GM10847 (cell line): ENCODE data around the gene ARHGEF4.

Experiments
- POLR2A ChIP-seq: IDR thresholded peaks from 2 replicates; pipeline ENCODE4 v1.6.1; 2011; ENCODE audit not compliant: insufficient read length; ENCODE audit errors: extremely low read depth

Gene ARHGEF4

GRCh38 chr2:130824492-130825061, 12.1 kb upstream of the ARHGEF4 start:
- no peak for TF ChIP-seq POLR2A

DNA sequence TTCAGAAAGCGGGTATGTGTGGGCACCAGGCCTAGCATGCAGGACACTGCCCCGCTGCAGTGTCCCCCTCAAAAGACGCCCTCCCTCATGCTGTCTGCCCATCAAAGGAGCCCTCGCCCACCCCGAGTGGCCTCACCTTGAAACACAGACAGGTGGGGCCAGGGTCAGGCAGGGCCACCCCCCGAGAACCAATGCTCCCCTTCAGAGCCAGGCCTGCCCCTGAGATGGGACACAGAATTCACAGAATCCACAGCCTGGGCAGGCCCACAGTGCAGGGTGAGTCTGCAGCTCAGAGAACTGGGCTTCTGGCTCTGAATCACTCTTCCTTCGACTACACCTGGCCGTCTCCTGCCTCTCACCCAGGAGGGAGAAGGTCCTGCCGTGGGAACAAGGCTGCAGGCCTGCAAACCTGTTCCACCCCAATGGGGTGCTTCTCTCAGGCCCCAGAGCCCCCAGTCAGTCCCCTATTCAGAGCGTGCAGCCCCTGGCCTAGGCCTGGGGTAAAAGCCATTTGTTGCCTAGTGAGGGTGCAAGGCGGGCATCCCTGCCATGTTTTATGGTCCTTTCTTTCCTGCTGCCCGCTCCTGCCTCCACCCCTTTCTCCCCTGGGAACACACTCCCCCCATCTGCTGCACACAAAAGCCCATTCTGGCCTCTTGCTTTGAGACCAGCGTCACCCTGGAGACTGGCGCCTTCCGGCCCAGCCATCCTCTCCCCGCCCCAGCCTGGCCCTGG, 11.3 kb upstream of the ARHGEF4 start:
- TF ChIP-seq POLR2A, result no peak

GRCh38 chr2:130825966-130826253, 10.8 kb upstream of the ARHGEF4 start:
- TF ChIP-seq POLR2A, result no peak

- no peak for TF ChIP-seq POLR2A
Observed at GRCh38 chr2:130826419-130826818, 10.3 kb upstream of the ARHGEF4 start.

DNA sequence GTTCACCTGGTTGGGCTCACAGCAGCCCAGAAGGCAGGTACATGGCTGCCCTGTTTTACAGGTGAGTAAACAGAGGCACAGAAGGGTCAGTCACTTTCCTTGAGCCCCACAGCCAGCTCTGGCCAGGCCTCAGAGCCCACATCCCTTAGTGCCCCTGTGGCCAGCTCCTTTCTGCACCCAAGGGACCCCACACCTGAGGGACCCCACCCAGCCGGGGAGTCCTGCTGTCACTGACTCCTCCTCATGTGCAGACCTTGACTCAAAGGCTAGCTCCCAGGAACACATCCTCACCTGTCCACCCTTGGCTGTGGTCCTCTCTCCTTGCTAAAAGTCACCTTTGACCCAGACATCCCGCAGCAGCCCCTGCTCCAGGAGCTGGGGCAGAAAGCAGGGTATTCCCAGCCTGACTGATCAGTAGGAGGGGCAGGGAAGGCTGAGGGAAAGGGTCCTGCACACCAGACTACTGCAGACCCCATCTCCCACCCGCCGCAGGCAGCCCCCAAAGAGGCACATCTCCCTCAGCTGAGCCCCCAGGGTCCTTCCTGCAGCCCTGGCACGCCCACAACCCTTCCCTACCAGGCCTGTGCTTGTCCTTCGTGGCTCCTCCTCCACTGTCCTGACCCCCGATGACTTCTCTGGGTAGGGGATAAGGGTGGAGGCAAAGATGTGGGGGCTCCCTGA, 9.8 kb upstream of the ARHGEF4 start:
- no peak for TF ChIP-seq POLR2A

DNA sequence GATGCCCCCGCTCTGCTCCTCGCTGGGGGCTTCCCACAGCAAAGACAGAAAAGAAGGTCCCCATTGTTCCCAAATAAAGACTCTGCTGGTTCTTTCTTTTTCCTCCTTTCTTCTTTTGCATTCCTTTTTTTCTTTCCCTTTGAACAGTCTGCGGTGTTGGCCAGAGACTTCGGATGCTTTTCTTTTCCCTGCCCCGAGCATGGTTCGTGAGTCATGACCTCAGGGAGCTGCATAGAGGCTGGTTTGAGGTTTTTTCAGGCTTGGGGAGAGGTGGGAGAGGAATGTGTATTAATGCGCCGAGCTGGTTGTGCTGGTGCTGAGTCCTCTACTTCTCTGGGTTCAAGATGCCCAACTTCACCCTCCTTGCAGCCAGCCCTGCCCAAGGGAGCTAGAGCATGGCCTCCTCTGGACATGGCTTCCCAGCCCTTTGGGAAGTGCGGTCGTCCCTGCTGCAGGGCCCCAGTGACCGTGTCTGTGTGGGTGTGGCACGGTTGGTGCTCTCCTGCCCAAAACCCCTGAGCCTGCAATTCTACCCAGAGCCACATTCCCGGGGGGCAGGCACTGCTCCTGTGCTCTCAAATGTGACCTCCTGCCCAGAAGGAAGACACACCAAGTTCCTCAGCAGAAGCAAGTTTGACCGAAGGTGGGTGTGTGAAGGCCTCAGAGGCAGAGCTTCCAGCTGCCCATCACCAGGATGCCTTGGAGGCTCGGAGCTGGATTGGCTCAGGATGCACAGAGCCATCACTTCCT, 9.0 kb upstream of the ARHGEF4 start:
- TF ChIP-seq POLR2A, result no peak

- no peak for TF ChIP-seq POLR2A
Observed at GRCh38 chr2:130828461-130828860, 8.3 kb upstream of the ARHGEF4 start.

- TF ChIP-seq POLR2A, result no peak
Observed at GRCh38 chr2:130829015-130829414, 7.7 kb upstream of the ARHGEF4 start.

DNA sequence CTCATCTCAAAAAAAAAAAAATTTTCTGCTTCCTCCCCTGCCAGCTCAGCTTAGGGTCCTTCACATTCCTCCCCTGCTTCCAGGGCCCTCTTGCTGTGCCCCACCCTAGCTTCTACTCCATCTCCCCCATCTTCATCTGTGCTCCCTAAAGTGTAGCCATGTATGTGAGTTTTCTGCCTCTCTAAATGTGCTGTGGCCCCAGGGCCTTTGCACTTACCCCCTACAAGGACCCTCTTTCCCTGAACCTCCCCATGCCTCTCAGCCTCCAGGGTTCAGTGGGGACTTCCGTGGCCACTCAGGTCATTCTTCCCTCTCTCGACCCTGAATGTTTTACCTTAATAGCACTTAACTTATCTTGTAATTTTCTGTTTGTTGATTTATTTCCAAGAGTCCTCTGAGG, 6.2 kb upstream of the ARHGEF4 start:
- TF ChIP-seq POLR2A, result no peak

DNA sequence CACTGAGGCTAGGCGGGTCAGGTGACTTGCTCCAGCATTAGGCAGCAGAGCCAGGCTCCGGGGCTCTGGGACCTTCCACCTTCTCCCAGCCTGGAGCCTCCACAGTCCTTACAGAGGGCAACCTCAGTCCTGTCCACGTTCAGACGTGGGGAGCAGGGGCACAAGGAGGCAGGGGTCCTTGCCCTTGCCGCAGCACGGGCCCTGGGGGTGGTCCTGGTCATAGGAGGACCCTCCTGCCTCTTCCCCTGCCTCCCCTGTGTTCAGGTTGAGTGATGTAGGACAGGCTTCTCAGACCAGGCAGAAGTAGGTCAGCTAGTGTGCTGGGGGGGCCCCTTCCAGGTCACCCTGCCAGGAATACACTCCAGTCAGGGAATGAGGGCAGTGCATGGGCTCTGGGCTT, 5.4 kb upstream of the ARHGEF4 start:
- no peak for TF ChIP-seq POLR2A

DNA sequence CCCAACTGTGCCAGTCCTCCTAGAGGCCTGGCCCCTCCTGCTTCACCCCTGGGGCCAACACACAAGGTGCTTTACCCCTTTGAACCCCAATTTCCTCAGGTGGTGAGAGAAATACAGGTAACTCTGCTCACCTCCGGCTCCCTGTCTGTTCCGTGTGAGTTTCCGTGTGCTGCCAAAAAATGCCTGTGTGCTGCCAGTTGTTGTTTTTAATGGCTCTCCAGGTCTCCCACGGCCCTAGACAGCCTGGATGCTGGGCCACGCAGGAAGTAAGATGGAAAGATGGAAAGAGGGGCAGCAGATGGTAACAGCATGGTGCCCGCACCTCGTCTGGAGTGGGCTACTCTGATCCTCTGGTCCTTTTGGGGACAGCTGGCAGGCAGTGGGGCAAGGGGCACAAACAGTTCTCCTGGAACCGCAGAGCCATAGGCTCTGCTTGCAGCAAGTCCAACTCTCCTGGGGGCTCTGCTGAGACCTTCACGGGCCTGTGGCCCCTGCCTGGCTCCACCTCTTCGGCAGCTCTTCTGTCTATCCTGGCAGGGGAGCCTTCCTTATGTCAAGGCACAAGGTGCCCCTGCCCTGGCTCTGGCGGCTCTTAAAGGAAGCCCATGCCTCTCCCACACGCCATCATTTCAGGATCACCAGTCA, 4.3 kb upstream of the ARHGEF4 start:
- no peak for TF ChIP-seq POLR2A

- TF ChIP-seq POLR2A, result no peak
Observed at GRCh38 chr2:130834091-130834930, 2.4 kb upstream of the ARHGEF4 start.

- no peak for TF ChIP-seq POLR2A
Observed at GRCh38 chr2:130834931-130835765, 1.6 kb upstream of the ARHGEF4 start.

- no peak for TF ChIP-seq POLR2A
Observed at GRCh38 chr2:130835766-130836015, 1.0 kb upstream of the ARHGEF4 start.
